Skin epidermis (tissue), 12 donors: ENCODE measurements around the gene CACNA2D3.

ENCODE experiments used
- H3K27ac ChIP-seq, 21 experiments: fragments of 200-600 bp; sonication (generic) in 11 of 21; one replicate each; pipeline ENCODE4 v1.5.0; 2020; ENCODE audit warnings: mild to moderate bottlenecking in 3 of 21, inconsistent platforms in 2 of 21, moderate library complexity in 2 of 21
- H3K4me3 ChIP-seq, 7 experiments: fragments of 200-600 bp; sonication (generic) in 2 of 7; one replicate each; pipeline ENCODE4 v1.5.0; 2020; ENCODE audit warnings: inconsistent platforms in 2 of 7, mild to moderate bottlenecking in 2 of 7, moderate library complexity in 1 of 7

The CACNA2D3 gene

GRCh38 chr3:54837964-54838363, 715.6 kb downstream of the CACNA2D3 start:
- Histone ChIP-seq H3K4me3 (no peak overlapping the region), H3K27ac (no peak overlapping the region)

- H3K27ac ChIP-seq: peak overlapping the region in 4 of 21 experiments; percentile 8 to 30 (median 26)
- H3K4me3 ChIP-seq: no peak overlapping the region
Measured at GRCh38 chr3:54841471-54841870, 719.1 kb downstream of the CACNA2D3 start.

- H3K4me3 ChIP-seq: no peak overlapping the region
- no peak overlapping the region for H3K27ac ChIP-seq
Measured at GRCh38 chr3:54843352-54843751, 721.0 kb downstream of the CACNA2D3 start.

- Histone ChIP-seq H3K27ac (no peak overlapping the region), H3K4me3 (no peak overlapping the region)
Measured at GRCh38 chr3:54844211-54844610, 721.9 kb downstream of the CACNA2D3 start.

- Histone ChIP-seq H3K27ac (no peak overlapping the region), H3K4me3 (no peak overlapping the region)
Measured at GRCh38 chr3:54845011-54845410, 722.7 kb downstream of the CACNA2D3 start.

GRCh38 chr3:54845551-54845950, 723.2 kb downstream of the CACNA2D3 start:
- H3K4me3 ChIP-seq: no peak overlapping the region
- no peak overlapping the region for H3K27ac ChIP-seq

GRCh38 chr3:54846119-54846518, 723.8 kb downstream of the CACNA2D3 start:
- no peak overlapping the region for H3K27ac ChIP-seq
- no peak overlapping the region for H3K4me3 ChIP-seq

GRCh38 chr3:54847361-54847760, 725.0 kb downstream of the CACNA2D3 start:
- Histone ChIP-seq H3K4me3 (no peak overlapping the region), H3K27ac (no peak overlapping the region)

- Histone ChIP-seq H3K4me3 (no peak overlapping the region), H3K27ac (no peak overlapping the region)
Measured at GRCh38 chr3:54849360-54849759, 727.0 kb downstream of the CACNA2D3 start.

- Histone ChIP-seq H3K4me3 (no peak overlapping the region), H3K27ac (no peak overlapping the region)
Measured at GRCh38 chr3:54850484-54851018, 728.2 kb downstream of the CACNA2D3 start.

- Histone ChIP-seq H3K27ac (peak overlapping the region in 2 of 21 experiments; percentile 5 to 8), H3K4me3 (no peak overlapping the region)
Measured at GRCh38 chr3:54853573-54854404, 731.4 kb downstream of the CACNA2D3 start.

- H3K27ac ChIP-seq: peak overlapping the region in 1 of 21 experiments; percentile 70
Measured at GRCh38 chr3:54856271-54856670, 733.9 kb downstream of the CACNA2D3 start.

GRCh38 chr3:54857343-54857742, 735.0 kb downstream of the CACNA2D3 start:
- Histone ChIP-seq H3K4me3 (no peak overlapping the region), H3K27ac (peak overlapping the region in 5 of 21 experiments; percentile 9 to 70 (median 51))

More at GRCh38 chr3:54856271-54856670, 733.9 kb downstream of the CACNA2D3 start:
- no peak overlapping the region for H3K4me3 ChIP-seq

GRCh38 chr3:54858093-54858785, 735.9 kb downstream of the CACNA2D3 start:
- H3K4me3 ChIP-seq: no peak overlapping the region
- peak overlapping the region in 7 of 21 experiments; percentile 9 to 70 (median 43) for H3K27ac ChIP-seq

GRCh38 chr3:54859184-54859583, 736.8 kb downstream of the CACNA2D3 start:
- no peak overlapping the region for H3K4me3 ChIP-seq
- peak overlapping the region in 4 of 21 experiments; percentile 10 to 70 (median 48) for H3K27ac ChIP-seq

GRCh38 chr3:54861248-54862067, 739.1 kb downstream of the CACNA2D3 start:
- H3K4me3 ChIP-seq: no peak overlapping the region
- H3K27ac ChIP-seq: peak overlapping the region in 12 of 21 experiments; percentile 22 to 79 (median 36)

- Histone ChIP-seq H3K4me3 (no peak overlapping the region), H3K27ac (peak overlapping the region in 8 of 21 experiments; percentile 22 to 79 (median 50))
Measured at GRCh38 chr3:54862526-54862925, 740.2 kb downstream of the CACNA2D3 start.

GRCh38 chr3:54863366-54863765, 741.0 kb downstream of the CACNA2D3 start:
- Histone ChIP-seq H3K27ac (peak overlapping the region in 12 of 21 experiments; percentile 0 to 79 (median 50)), H3K4me3 (no peak overlapping the region)

GRCh38 chr3:54863786-54864185, 741.4 kb downstream of the CACNA2D3 start:
- H3K4me3 ChIP-seq: no peak overlapping the region
- peak overlapping the region in 9 of 21 experiments; percentile 0 to 79 (median 39) for H3K27ac ChIP-seq

GRCh38 chr3:54865316-54865715, 743.0 kb downstream of the CACNA2D3 start:
- Histone ChIP-seq H3K4me3 (no peak overlapping the region), H3K27ac (no peak overlapping the region)
